NCI-H526 (cell line): ENCODE data around the gene TMEM272.
"Not testable (repeated sequence)": the region's sequence is repeated elsewhere in the genome, so short reads cannot be mapped to it uniquely, and the experiment has no call there.

Source experiments
- DNase-seq, 2 experiments: peaks; one replicate each; lab custom pipeline; 2025; lab: John Stamatoyannopoulos, UW

The TMEM272 gene

DNA sequence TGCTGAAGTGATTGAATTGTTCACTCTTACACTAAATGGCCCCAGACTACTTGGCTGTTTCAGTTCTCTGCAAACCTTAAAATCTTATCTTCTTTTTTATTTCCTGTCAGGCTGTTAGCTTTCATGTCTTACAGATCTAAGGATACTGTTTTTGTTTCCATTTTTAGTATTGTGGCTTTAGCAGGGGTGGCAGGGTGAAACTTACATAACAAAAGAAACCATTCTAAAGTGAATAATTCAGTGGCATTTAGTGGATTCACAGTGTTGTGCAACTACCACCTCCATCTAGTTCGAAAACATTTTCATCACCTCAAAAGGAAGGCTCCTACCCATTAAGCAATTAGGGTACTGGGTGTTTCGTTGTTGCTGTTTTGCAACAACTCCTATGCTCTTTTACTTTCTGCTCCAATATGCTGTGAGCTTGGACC is 19.8 kb downstream of the TMEM272 start:
- DNase-seq: no peak

DNA sequence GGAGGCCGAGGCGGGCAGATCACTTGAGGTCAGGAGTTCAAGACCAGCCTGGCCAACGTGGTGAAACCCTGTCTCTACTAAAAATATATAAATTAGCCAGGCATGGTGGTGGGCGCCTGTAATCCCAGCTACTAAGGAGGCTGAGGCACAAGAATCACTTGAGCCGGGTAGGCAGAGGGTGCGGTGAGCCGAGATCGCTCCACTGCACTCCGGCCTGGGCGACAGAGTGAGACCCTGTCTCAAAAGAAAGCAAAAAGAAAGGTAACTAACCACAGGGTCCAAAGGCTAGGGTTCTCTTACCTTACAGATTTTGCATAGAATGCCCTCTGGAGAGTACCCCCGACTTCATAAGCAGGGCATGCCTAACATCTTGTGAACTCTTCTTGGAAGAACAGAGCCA is 20.3 kb downstream of the TMEM272 start:
- DNase-seq: not testable (repeated sequence)

DNA sequence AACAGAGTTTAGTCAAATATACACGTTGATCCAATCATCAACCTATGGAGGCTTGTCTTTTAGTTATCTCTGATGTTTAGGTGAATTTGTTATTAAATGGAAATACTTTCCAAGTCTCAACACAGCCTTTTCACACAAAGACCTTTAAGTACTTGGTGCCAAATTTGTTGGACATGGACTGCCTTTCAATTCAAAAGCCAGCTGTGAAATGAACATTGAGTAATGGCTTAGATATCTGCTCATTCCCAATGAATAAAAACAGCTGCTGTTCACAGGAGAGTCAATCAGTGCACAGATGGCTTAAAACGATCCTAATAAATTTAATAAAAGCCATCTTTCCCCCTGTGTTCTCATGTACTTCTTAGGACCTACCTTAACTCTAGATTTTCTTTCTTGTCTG is 21.1 kb downstream of the TMEM272 start:
- no peak for DNase-seq

DNA sequence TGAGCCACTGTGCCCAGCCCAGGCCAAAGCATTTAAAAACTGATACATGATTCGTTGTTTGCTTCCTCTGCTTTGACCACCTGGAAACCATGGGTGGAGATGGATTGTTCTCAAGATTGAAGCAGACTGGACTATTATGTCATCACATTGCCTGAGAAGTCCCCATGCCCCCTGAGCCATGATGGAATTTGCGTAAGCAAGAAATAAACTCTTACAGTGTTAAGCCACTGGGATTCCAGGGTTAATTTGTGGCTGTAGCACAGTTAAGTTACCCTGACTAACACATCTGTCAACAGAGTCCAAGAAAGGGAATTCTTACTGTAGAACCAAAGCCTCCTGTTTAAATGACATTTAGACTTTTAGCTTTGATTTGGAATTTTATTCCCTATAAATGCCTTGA is 21.6 kb downstream of the TMEM272 start:
- DNase-seq: no peak

DNA sequence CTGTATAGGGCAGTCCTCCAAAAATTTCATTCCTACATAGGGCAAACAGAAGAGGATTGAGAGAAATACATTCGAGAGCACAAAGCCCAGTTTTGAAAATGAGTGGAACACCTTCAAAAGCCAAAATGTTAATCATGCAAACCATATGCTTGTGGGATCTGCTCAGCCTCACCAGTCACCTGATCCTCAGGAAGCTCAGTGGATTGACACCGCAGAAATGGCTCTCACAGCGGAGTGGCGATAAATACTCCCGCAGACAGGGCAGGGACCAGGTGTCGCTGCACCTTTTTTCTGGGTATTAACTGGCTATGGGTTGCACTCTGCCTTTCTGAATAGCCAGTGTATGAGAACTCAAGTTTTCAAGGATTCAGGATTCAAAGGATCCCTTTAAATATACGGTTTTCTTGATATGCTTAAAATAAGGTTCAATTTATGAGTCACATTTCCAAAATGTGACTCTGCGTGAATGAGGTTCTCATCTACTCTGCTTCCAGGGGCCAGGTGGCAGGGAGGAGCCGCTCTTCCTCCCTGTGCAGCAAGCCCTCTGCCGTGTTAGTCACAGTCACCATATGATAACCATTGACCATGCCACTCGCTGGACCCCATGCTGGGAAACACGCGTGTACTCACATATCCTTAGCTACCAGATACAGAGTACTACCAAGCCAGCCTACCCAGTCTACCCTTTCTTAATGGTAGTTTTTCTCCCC is 22.7 kb downstream of the TMEM272 start:
- peak; percentile 49 to 76 for DNase-seq

DNA sequence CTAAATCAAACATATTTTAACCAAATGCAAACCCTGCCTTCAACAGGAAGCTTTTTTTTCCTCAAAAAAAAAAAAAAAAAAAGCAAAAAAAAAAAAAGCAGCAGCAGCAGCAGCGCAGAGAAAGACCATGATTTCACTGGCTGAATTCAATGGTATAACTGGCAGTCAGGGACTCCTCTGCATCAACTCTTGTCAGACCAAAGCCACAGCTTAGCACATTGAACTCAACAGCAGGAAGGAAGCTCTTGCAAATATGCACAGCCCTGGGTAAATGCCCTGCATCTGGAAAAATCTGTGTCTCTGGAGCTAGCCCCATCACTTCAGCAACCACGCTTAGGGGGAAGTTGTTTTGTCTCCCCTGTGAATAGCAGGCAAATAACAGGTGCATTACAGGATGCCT is 23.4 kb downstream of the TMEM272 start:
- DNase-seq: peak in 1 of 2 experiments; percentile 55

DNA sequence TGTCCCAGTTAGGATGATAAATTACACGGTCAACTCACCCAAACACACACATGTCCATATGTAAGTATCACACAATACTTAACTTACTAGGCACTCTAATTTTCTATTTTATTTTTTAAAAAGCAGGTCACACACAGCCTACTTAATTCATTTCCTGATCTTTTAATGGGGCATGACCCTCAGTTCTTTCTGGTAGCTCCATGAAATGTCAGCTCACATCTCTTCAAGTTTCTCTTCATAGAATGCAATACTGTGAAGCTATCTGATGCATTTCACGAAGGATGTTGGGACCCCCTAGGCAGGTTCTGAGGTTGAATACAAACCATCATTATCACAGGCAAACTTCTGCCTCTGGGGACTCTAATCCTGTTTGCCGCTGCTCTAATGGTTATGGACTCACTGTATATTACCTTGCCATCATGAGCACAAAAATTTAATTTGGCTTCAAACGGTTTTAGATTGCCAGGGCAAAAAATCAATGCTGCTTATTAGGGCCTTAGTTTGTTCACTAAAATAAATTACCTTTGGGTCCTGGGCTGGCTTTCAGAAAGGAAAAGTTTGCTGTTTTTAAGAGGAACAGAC is 24.9 kb downstream of the TMEM272 start:
- DNase-seq: no peak

DNA sequence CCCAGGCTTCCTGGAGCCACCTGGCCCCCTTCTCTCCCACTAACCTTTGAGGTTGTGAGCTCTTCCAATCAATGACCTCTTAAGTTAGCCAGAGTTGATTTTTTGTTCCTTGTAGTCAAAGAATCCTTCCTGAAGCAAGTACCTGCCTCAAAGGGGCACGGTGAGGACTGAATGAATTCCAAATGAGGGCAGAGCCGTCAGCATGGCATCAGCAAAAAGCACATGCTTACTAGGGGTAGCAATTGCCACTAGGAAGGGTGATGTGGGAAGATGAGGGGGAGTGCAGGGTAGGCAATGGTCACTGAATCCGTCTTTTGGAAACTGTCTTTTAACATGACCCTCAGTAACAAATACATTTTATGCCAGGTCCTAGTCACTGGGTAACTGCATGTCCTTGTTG is 25.4 kb downstream of the TMEM272 start:
- DNase-seq: no peak

DNA sequence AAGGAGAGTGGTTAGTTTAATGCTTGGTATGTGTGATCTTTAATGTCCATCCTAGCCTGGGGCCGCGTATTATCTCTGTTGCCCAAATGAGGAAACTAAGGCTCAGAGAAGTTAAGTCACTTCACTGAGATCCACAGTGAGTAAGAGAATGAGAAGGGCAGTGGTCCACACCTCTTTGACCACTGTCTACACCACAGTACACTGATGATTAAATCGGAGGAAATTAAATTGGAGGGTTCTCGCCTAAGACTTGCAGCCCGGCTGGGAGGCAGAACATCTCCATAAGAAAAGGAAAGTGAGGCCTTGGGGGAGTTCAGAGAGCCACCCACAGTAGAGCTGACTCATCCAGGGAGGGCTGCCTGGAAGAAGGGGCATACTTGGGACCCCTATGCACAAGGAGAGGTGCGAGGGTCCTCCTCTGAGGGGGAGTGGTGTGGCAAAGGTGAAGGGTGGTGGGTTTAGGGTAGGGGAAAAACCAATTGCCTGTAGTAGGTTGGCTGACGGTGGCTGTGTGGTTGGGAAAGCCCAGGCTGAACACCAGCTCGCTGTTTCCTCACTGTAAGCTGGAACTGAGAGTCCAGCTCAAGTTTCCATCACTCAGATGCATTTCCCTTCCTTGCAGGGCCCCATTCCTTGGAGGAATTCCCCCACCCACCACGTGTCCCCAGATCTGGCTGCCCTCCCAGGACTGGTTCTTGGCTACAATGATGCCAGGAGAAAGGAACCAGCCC is 26.0 kb downstream of the TMEM272 start:
- no peak for DNase-seq

DNA sequence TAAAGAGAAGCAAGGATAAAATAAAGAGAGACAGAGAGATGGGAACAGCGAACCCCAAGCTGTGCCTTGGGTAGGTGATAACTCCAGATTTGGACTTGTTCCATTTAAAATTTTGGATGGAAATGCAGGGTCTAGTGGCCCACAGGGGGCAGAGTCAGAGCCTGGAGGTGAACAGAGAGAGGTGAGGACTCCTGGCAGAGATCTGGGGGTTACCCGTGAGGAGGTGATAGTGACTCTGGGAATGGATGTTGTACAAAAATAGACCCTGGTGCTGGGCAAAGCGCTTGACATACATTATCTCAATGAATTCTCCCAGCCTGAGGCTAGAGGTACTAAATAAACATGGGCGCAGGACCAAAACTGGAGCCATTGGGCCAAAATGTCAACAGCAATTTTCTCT is 26.7 kb downstream of the TMEM272 start:
- no peak for DNase-seq

DNA sequence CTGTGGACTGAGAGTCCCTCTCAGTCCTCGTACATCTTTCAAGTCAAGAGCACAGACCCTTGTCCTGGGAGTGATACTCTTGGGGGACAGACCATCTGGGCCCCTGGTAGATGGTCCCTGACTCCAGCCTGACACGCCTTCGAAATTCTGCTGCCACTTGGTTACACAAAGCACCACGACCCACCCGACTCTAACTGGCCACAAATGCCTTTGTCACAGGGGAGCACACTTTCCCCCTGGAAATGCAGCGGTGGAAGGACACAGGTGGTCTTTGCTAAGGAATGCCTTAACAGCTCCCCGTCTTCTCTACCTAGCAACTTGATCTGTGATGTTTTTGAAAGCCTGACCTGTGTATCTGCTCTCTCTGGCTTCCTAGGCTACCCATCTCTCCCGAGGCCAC is 27.3 kb downstream of the TMEM272 start:
- DNase-seq: no peak

DNA sequence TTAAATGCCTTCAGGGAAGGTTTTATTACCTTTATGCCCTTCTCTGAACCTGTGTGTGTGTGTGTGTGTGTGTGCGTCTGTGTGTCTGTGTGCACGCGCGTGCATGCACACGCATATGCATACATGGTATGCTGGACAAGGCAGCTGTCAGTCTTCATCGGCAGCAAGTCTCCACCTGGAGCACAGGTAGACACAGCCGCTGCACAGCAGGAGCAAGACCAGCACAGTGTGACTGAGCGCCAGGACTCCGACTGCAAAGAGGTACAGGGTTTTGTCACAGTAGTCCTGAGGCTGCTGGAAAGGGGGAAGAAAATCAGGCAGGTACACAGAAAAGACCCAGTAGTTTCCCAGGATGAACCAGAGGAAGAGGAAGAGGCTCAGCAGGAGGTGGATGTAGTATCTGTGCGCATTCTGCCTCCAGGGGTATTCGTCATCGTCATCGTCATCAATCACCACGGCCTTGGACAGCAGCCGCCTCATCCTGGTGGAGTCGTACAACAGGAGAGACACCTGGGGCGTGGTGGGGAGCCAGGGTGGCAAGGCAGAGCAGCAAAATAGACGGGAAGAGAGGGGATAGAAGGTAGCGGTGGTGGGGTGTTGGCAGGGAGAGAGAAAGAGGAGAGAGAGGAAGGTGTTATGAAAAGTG is 28.2 kb downstream of the TMEM272 start:
- peak in 1 of 2 experiments; percentile 16 for DNase-seq

DNA sequence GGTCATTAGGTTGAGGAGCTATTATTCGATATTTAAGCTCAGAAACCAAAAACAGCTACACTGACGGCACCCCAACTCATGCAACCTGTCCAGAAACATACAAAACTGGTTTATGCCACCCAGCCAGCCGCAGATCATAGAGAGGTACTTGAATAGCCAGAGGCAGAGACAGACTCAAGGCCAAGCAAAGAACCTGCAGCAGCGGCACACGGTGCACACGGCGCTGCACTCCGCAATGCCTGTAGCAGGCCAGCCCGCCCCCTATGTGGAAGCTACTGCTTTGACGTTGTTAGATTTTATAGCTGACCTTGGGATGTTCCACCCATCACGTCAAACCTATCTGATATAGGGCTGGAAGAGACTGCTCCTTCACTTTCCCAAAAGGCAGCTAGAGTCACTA is 29.1 kb downstream of the TMEM272 start:
- DNase-seq: no peak

DNA sequence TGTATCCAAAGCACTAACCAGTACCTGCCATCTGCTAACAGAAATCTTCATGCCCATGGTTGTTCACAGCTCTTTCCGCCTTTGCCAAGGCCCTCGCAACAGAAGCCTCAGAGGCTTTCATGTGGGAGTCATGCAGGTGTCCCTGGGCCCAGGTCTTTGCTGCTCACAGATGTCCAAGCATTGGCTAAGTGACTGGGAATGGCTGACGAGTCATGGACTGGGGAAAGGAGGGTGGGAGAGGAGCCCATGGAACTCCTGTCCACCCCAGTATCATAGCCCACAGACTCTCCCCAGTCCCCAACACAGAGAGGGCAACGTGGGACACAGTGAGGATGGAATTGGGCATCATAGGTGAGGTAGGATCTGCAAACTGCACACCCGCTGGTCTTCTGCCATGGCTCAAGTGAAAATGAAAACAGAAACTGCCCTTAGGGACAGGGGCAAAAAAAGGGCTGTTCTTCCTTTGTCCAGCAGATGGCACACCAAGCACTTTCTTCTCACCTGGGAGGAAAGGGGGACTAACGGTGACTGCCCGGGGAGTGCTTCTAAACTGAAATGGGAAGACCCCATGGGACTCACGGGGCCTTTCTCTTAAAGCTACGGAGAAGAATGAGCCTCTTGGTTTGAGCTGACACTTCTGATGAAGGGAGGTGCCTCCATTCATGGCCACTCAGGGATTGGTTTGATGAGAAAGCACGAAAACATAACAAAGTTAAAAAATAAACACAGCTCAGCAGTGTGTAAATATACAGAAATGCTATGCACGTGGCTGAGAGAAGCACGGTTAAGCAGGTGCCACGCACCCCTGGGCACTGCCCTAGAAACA is 29.9 kb downstream of the TMEM272 start:
- peak; percentile 53 to 84 for DNase-seq

DNA sequence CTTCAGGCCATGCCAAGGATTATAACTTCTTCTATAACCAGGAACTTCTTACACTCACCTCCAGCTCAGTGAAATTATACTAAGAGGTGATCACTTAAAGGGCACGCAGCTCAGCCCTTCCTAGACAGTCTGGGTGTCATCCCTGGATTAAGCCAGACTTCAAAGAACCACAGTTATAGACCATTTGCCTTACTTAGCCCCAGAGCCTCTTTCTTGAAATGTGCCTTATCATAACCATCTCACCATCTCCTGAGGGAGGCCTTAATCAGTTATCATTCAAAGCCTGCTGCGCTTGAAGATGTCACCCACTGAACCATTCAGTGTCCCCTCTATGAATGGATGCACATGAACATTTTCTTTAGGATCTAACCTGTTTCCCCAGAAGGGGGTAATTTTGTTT is 30.9 kb downstream of the TMEM272 start:
- DNase-seq: no peak

DNA sequence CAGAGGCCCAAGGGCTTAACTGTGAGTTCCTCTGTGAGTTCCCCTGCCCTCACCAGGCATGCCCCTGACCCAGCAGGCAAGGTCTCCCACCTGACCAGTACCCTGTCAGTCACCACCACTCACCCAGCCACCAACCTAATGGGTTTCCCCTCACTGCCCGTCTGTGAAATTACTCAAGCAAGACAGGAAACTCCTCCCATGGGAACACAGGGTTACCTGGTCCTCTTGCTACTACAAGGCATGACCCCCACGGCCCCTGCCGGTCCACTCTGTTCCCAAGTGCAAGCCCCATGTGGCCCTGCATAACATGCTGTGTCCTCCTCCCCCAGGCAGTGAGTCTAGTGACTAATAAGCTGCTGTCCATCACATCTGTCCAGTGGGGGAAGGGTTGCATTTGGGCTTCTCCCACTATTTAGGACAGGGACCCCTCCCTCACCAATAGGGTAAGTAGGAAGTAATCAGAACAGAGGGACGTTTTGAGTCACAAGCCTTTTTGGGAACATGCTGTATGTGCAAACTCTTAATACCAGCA is 33.0 kb downstream of the TMEM272 start:
- DNase-seq: peak in 1 of 2 experiments; percentile 40

DNA sequence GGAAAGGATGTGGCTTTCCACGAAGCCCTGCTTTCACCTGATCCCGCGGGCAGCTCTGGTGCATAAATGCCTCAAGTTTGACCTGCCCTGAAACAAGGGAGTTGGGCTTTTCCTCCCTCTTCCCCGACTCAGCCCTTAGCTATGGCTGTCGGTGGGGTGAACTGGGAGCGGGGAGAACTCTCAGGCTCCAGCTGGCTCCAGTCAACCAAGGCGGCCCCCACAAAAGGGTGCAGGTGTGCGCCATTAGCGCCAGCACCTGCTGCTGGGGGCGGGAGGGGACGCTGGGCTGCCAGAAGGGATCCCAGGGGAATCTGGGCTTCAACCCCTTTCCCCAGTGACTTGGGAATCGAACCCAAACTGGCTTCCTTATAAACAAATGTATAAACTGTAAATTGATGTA is 33.9 kb downstream of the TMEM272 start:
- peak; percentile 37 to 92 for DNase-seq

DNA sequence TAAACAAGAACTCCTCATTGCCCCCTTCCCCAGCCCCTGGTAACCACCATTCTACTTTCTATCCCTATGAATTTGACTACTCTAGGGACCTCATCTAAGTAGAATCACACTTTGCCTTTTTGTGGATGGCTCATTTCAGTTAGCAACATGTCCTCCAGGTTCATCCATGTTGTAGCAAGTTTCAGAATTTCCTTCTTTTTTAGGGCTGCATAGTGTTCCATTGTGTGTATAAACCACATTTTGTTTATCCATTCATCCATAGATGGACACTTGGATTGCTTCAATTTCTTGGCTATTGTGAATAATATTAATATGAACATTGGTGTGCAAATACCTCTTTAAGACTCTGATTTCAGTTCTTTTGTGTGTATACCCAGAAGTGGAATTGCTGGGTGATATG is 36.2 kb downstream of the TMEM272 start:
- no peak for DNase-seq

DNA sequence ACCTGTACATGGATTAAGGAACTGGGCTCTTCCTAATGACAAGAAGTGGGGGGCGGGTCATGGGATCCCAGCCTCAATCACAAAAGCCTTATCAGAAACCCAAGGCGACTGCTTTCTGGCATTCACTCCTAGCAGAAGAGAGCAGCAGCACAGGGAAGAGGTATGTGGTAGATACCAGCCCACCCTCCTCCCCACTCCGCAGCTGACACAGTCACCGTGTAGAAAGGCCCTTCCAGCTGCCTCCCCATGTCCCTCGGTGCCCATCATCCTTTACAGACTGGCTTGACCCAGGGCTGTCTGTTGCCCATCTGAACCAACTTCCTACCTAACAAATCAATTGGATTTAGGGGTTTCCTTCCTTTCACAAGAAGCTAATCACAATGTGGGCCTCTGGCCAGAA is 37.9 kb downstream of the TMEM272 start:
- DNase-seq: no peak

DNA sequence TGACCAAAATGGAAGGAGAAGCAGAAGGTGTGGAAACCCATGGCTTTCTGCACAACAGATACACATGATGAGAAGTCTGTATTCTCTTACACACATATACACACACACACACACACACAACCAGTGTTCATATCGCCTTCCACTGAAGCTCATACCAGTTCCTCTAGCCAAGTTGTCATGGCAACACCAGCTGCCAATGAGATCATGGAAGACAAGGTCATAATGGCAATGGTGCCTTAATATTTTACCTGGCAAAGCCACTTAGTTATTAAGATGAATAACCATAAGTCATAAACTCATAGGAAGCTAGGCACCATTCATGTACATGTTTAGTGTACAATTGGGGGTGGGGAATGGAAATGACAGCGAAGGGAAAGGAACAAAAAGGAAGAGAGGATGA is 38.4 kb downstream of the TMEM272 start:
- DNase-seq: peak; percentile 24 to 38

DNA sequence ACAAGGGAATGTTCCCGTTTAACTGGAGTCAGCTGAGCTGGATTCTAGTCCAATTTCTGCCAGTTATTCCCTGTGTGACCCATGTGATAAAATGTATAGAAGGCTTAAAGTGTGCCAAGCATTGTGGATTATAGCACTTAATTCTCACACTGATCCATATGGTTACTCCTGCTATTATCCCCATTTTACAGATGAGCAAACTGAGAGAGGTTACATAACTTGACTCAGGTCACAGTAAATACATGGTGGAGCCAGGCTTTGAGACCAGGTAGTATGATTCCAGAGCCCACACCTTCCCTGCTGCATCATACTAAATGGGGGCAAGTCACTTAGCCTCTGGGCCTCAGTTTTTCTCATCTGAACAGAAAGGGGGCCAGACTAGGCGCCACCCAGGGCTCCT is 39.1 kb downstream of the TMEM272 start:
- DNase-seq: no peak

DNA sequence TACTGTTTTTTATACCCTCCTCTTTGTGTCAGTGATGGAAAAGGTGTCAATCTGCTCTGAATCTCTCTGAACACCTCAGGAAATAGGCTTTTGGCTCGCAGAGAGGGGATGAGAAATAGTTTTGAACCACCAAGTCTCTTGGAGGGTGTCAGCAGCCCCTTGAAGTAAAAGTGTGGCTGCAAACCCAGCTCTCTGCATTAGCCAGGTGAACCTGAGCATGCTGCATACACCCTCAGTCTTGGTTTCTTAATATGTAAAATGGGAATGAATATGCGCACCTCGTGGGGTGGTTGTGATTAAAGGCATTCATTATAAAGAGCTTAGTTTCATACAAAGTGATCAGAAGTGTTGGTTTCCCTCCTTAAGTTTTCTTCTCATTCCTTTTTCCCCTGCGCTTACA is 39.7 kb downstream of the TMEM272 start:
- no peak for DNase-seq
